Heart left ventricle (tissue), 13 donors: Measurements from ENCODE around the gene SGK2.

ENCODE experiments used
- POLR2A ChIP-seq, 2 donors: fragments of 450-650 bp; IDR thresholded peaks; one replicate each; pipeline ENCODE4 v1.6.1; 2017; ENCODE audit warnings: antibody characterized with exemption in 2 of 2, mild to moderate bottlenecking in 2 of 2, moderate library complexity in 2 of 2
- TF ChIP-seq, protein P1 (sequence below), 12 donors: fragments of 200-600 bp; sonication (generic) in 4 of 12; IDR thresholded peaks; one replicate each; pipeline versions ENCODE4 v1.5.0 to v1.8.0; 2018 to 2022; ENCODE audit warnings: antibody characterized with exemption in 12 of 12, mild to moderate bottlenecking in 5 of 12
- donor health status: ischemic (EF 13 %, LVEDD 7.1; RV severe dilation, severe dysfunction).
- donor health status: DM: no; HTN: yes; CAD: no.
- donor health status: DM: no; HTN: no; CAD: no.
- donor health status: ischemic (EF 25% LVEDD 6.9; RV normal size, moderate dysfunction).
- donor health status: ischemic (EF 25% LVEDD 5.7; RV mildly dilated, moderate dysfunction).
- donor health status: ischemic (EF 35%, LVEDD 5.7; RV mildly dilated, moderate dysfunction).
- donor health status: nonischemic (EF 11% LVEDD 7.7; RV severe dilation, severe dysfunction).
- donor health status: DM: yes; HTN: yes; CAD: no.
- donor health status: PGD.
- donor health status: ischemic (EF 29% LVEDD 5.4; RV normal size, mild dysfunction).
- donor health status: nonischemic (EF 23%, LVEDD 6.1; RV moderate dilation, normal function).

DNA sequence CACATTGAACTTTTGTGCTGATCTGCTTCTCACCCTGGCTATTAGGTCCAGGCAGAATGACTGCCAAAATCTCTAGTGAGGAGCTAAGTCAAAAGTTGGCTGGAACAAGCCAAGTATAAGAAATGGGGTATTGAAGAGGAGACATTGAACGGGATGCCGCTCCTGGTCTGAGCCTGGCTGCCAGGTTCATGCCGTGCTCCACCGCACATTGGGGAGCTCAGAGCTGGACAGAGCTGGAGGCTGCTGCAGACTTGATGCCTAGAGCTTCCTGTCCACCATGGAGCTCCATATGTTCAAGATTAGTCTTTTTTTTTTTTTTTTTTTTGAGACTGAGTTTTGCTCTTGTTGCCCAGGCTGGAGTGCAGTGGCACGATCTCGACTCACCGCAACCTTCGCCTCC lies 27.8 kb downstream of the SGK2 start:
- TF ChIP-seq, protein P1, sequence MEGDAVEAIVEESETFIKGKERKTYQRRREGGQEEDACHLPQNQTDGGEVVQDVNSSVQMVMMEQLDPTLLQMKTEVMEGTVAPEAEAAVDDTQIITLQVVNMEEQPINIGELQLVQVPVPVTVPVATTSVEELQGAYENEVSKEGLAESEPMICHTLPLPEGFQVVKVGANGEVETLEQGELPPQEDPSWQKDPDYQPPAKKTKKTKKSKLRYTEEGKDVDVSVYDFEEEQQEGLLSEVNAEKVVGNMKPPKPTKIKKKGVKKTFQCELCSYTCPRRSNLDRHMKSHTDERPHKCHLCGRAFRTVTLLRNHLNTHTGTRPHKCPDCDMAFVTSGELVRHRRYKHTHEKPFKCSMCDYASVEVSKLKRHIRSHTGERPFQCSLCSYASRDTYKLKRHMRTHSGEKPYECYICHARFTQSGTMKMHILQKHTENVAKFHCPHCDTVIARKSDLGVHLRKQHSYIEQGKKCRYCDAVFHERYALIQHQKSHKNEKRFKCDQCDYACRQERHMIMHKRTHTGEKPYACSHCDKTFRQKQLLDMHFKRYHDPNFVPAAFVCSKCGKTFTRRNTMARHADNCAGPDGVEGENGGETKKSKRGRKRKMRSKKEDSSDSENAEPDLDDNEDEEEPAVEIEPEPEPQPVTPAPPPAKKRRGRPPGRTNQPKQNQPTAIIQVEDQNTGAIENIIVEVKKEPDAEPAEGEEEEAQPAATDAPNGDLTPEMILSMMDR (IDR thresholded peaks at IDR 0.05): no peak
- TF ChIP-seq POLR2A (IDR thresholded peaks at IDR 0.05): no peak
